HUES48 (cell line): ENCODE data around the gene IQCN.

Experiments
- H3K27ac ChIP-seq: one replicate; pipeline ENCODE4 v1.7.0; 2013; ENCODE audit warnings: low read depth, low read length, inconsistent platforms
- H3K27me3 ChIP-seq: 2 replicates; pipeline ENCODE4 v1.6.1; 2013; ENCODE audit warnings: mild to moderate bottlenecking, low read length; ENCODE audit not compliant: control insufficient read depth, insufficient read depth
- H3K36me3 ChIP-seq: 2 replicates; pipeline ENCODE4 v1.6.1; 2013; ENCODE audit warnings: low read length; ENCODE audit not compliant: control insufficient read depth, insufficient read depth
- H3K4me1 ChIP-seq: 2 replicates; pipeline ENCODE4 v1.6.1; 2013; ENCODE audit warnings: mild to moderate bottlenecking, low read length; ENCODE audit not compliant: control insufficient read depth, insufficient read depth
- H3K4me3 ChIP-seq: 2 replicates; pipeline ENCODE4 v1.5.1; 2013; ENCODE audit warnings: mild to moderate bottlenecking, low read depth, low read length
- H3K9ac ChIP-seq: 2 replicates; pipeline ENCODE4 v1.6.1; 2013; ENCODE audit warnings: mild to moderate bottlenecking, low read depth, low read length, moderate library complexity
- H3K9me3 ChIP-seq: 2 replicates; pipeline ENCODE4 v1.6.1; 2013; ENCODE audit warnings: low read length; ENCODE audit not compliant: control insufficient read depth, insufficient read depth

The IQCN gene

GRCh38 chr19:18274219-18274780 lies at the start of gene IQCN:
TSS of gene IQCN (minus strand) at chr19:18274452. CDS start at chr19:18269478, 4,974 bp downstream.
- H3K4me3 ChIP-seq, result no peak within 1 kb of the TSS
- no peaks in the 10 kb centered on the region for H3K27me3 ChIP-seq
- peak within 1 kb of the TSS; percentile 42 for H3K27ac ChIP-seq
- peaks cover 12% of the 10 kb centered on the region for H3K36me3 ChIP-seq
- H3K9ac ChIP-seq, result no peak within 1 kb of the TSS
- H3K9me3 ChIP-seq, result no peaks in the 10 kb centered on the region
- peaks cover 9% of the 10 kb centered on the region; the same call in 1 of the 2 replicates for H3K4me1 ChIP-seq

GRCh38 chr19:18322759-18323460 lies 48.7 kb upstream of the IQCN start, which contains the start of gene LSM4:
TSS of gene LSM4 (minus strand) at chr19:18323076. CDS start at chr19:18323020, 56 bp downstream.
- Histone ChIP-seq H3K9ac (peak within 1 kb of the TSS; percentile 90), H3K27me3 (no peaks in the 10 kb centered on the region), H3K4me3 (peak within 1 kb of the TSS; percentile 90), H3K36me3 (peaks cover 21% of the 10 kb centered on the region), H3K27ac (peak within 1 kb of the TSS; percentile 97), H3K9me3 (no peaks in the 10 kb centered on the region), H3K4me1 (peaks cover 17% of the 10 kb centered on the region)

- Histone ChIP-seq H3K9ac (peak overlapping the region; percentile 90), H3K4me1 (peaks cover 17% of the 10 kb centered on the region), H3K9me3 (no peaks in the 10 kb centered on the region), H3K27ac (peak overlapping the region; percentile 97), H3K27me3 (no peaks in the 10 kb centered on the region), H3K4me3 (peak overlapping the region; percentile 90), H3K36me3 (peaks cover 21% of the 10 kb centered on the region)
These were observed 48.1 kb upstream of the IQCN start for GRCh38 chr19:18322318-18322758.

DNA sequence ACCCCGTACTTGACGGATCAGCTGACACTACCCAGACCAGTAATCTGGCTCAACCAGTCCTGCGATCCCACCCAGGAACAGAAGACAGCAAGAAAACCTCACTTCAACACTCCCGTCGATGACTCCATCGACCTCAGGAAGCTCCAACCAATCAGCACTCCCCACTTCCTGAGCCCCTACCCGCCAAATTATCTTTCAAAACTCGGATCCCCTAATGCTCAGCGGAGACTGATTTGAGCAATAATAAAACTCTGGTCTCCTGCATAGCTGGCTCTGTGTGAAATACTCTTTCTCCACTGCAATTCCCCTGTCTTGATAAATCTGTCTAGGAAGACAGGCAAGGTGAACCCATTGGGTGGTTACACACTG lies 47.5 kb upstream of the IQCN start:
- Histone ChIP-seq H3K27me3 (no peaks in the 10 kb centered on the region), H3K4me1 (peaks cover 17% of the 10 kb centered on the region), H3K4me3 (peak overlapping the region; percentile 90), H3K9me3 (no peaks in the 10 kb centered on the region), H3K9ac (peak overlapping the region; percentile 90; the same call in 1 of the 2 replicates), H3K36me3 (peaks cover 21% of the 10 kb centered on the region), H3K27ac (peak overlapping the region; percentile 97)

GRCh38 chr19:18320865-18321733 lies 46.8 kb upstream of the IQCN start:
- Histone ChIP-seq H3K9ac (0 out of 2 replicates have a peak overlapping the region, but pooled peaks have one; percentile 90), H3K27ac (no peak overlapping the region), H3K9me3 (no peaks in the 10 kb centered on the region), H3K36me3 (peaks cover 21% of the 10 kb centered on the region), H3K4me3 (no peak overlapping the region), H3K4me1 (peaks cover 17% of the 10 kb centered on the region), H3K27me3 (no peaks in the 10 kb centered on the region)

DNA sequence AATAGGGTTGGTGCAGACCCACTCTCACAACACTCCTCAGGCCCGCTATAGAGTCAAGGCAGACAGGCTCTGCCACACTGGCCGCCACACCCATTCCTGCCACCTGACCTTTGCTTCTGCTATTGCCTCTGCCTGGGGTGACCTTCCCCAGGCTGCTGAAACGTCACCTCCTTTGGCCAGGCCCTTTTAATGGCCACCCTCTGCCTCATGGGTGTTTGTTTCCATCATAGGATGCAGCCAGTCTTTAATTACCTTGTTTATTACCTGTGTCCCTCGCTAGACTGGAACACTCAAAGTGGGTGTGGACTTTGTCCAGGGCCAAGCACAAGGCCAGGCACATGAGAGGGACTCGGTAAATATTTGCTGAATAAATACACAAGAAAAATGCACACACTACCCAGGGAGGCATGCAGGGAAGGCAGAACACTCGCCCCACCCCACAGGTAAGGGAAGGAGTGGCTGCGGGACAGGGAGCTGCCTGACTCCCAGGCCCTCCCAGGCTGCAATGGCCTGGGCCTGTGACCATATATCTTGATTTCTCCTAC lies 45.4 kb upstream of the IQCN start:
- no peak overlapping the region for H3K4me3 ChIP-seq
- H3K9me3 ChIP-seq, result no peaks in the 10 kb centered on the region
- H3K27ac ChIP-seq, result no peak overlapping the region
- peaks cover 31% of the 10 kb centered on the region for H3K36me3 ChIP-seq
- peaks cover 17% of the 10 kb centered on the region for H3K4me1 ChIP-seq
- H3K9ac ChIP-seq, result no peak overlapping the region
- H3K27me3 ChIP-seq, result no peaks in the 10 kb centered on the region

DNA sequence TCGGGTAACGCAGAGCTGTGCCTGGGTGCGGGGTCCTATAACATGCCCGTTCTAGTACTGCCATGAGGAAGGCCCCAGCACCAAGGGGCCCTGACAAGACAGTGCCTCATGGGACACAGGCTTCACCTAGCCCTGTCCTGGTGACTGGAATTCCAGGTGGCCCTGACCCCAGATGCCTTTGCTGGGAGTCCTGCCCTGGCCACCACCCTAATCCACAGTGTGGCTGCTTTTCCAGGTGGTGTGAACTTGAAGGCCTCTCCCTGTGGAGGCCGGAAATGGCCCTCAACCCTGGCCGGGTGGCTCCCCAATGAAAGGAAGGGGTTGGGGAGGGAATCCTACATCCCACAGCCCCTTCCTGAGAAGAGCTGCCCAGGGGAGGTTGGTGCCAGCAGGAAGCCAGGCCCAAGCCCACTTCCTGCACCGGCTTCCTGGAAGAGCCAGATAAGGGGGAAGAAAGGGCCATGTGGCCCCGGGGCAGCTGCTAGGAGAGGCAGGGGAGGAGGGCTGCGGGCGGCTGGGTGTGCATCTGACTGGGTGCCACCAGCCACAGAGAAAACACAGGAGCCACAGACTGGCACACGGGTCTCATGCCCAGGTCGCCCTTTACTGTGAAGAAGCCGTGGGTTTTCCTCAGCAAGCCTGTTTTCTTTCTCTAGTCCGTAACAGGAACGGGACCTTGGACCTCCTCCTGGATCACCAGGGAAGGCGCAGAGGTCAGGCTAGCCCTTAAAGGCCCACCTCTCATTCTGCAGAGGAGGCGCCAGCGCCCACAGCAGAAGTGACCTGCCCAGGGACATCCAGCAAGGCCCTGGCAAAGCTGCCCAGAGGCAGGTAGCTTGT lies 43.9 kb upstream of the IQCN start:
- Histone ChIP-seq H3K4me3 (no peak overlapping the region), H3K9ac (no peak overlapping the region), H3K27me3 (no peaks in the 10 kb centered on the region), H3K4me1 (peaks cover 7% of the 10 kb centered on the region), H3K9me3 (no peaks in the 10 kb centered on the region), H3K36me3 (peaks cover 45% of the 10 kb centered on the region), H3K27ac (no peak overlapping the region)

DNA sequence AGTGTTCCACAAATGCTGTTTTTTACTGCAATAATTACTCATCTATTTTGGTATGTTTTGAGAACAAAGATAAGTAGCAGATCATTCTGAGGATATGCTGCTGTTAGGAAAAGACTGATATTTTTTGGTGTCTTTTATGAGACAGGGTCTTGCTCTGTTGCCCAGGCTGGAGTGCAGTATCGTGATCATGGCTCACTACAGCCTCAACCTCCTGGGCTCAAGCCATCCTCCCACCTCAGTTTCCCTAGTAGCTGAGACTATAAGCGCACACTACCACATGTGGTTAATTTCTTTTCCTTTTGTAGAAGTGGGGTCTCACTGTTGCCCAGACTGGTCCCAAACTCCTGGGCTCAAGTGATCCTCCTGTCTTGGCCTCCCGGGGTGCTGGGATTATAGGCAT lies 39.1 kb upstream of the IQCN start:
- peaks cover 72% of the 10 kb centered on the region for H3K36me3 ChIP-seq

DNA sequence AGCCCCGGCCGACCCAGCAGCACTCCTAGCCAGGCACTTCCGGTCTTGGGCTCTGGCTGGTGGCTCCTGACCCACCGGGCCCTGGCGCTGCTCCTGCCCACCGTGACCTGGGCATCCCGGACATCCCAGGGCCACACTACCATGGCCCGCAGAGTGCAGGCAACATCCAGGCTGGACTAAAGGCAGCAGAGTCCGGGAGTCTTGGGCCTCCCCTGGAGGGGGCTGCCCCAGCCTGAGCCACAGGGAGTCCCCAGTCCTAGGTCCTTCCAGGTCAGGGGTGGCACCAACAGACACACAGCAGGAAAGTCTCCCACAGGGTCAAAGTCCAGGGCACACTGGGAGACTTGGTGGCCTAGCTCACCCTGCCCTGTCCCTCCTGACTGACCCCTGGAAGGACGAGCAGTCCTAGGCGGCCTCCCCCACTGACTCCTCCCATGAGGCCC lies 37.9 kb upstream of the IQCN start:
- H3K27ac ChIP-seq, result no peak overlapping the region

More for the DNA sequence above, 39.1 kb upstream of the IQCN start:
- Histone ChIP-seq H3K4me1 (no peaks in the 10 kb centered on the region), H3K9ac (no peak overlapping the region), H3K9me3 (no peaks in the 10 kb centered on the region), H3K4me3 (no peak overlapping the region), H3K27me3 (no peaks in the 10 kb centered on the region), H3K27ac (no peak overlapping the region)

DNA sequence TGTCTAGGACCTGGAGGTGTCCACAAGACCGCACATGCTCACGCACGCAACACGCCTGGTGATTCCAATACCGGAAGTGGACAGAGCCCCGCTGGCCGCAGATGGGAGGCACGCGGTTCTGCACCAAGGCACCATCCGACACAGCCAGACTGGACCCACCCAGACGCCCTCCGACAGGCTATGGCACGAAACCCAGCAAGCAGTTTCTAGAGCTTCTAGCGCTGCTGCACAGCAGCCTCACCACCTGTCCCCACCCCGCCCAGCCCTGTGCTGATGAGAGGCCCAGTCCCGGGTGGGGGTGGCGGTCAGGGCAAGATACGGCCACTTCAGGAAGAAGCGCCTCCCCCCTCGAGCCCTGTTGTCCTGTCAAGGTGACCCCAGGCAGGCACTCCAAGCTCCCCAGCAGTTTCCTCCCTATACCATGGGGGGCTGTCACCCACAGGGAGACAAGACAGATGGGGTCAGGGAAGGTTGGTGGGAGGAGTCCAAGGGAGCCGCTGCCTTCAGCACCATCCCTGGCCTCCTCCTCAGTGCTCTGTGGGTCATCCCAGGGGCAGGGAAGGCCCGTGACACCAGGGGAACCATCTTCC lies 37.3 kb upstream of the IQCN start:
- Histone ChIP-seq H3K9me3 (no peaks in the 10 kb centered on the region), H3K4me3 (no peak overlapping the region), H3K9ac (no peak overlapping the region), H3K4me1 (no peaks in the 10 kb centered on the region), H3K27me3 (no peaks in the 10 kb centered on the region), H3K36me3 (peaks cover 88% of the 10 kb centered on the region), H3K27ac (no peak overlapping the region)

More for the DNA sequence above, 37.9 kb upstream of the IQCN start:
- Histone ChIP-seq H3K9me3 (no peaks in the 10 kb centered on the region), H3K4me1 (no peaks in the 10 kb centered on the region), H3K27me3 (no peaks in the 10 kb centered on the region), H3K4me3 (no peak overlapping the region), H3K36me3 (peaks cover 82% of the 10 kb centered on the region), H3K9ac (no peak overlapping the region)
